Spleen (tissue), 7 donors: Measurements from ENCODE around the gene ZNHIT2.

Experiments
- POLR2A ChIP-seq, 3 donors: fragments of 450-650 bp; IDR thresholded peaks; one replicate each; pipeline ENCODE4 v1.5.1; 2017; ENCODE audit warnings: antibody characterized with exemption in 3 of 3, mild to moderate bottlenecking in 1 of 3
- POLR2AphosphoS5 ChIP-seq, 3 donors: sonication (generic); formaldehyde crosslinking; IDR thresholded peaks; one replicate each; pipeline ENCODE4 v1.5.1; 2017; ENCODE audit warnings: antibody characterized with exemption in 3 of 3
- TF ChIP-seq, protein P1 (sequence below), 11 experiments: fragments of 200-600 bp in 7 of 11; fragments of 450-650 bp in 4 of 11; sonication (generic) in 4 of 11; IDR thresholded peaks in 8 of 11; conservative IDR thresholded peaks in 3 of 11; 1 replicate in 7 of 11; 2 replicates in 4 of 11; pipeline versions ENCODE4 v1.4.0 to v1.8.0; 2016 to 2021; ENCODE audit warnings: antibody characterized with exemption in 11 of 11, inconsistent platforms in 4 of 11, mild to moderate bottlenecking in 1 of 11
- donor health status: DM: no; HTN: no; CAD: no; lungs with moderate emphysema.
- donor health status: DM: no; HTN: no; CAD: no.
- donor health status: DM: no; HTN: no; CAD: no.

DNA sequence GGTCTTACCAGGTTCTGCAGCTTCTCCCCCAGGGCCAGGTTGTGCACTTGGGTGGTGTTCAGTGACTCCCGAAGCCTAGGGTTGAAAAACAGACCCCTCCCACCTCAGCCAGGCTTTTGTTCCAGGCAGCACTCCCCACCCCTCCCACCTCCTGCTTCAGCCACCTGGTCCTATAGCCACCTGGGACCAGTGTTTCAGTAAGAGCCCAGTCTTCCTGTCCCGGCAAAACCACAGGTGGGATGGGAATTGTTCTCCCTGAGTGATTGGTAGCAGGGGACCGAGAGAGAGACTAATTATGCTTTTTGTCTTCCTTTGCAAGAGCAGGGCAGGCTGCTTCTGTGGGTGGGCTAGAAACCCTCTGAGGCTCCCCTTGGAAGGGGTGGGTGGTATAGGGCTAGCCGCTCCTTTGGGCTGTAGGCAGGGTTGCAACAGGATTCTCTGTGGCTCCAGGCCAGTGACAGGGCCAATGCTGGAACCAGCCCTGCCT is 50.7 kb downstream of the ZNHIT2 start:
- TF ChIP-seq POLR2A (IDR thresholded peaks at IDR 0.05) (no peak), POLR2AphosphoS5 (IDR thresholded peaks at IDR 0.05) (no peak)
- TF ChIP-seq, protein P1, sequence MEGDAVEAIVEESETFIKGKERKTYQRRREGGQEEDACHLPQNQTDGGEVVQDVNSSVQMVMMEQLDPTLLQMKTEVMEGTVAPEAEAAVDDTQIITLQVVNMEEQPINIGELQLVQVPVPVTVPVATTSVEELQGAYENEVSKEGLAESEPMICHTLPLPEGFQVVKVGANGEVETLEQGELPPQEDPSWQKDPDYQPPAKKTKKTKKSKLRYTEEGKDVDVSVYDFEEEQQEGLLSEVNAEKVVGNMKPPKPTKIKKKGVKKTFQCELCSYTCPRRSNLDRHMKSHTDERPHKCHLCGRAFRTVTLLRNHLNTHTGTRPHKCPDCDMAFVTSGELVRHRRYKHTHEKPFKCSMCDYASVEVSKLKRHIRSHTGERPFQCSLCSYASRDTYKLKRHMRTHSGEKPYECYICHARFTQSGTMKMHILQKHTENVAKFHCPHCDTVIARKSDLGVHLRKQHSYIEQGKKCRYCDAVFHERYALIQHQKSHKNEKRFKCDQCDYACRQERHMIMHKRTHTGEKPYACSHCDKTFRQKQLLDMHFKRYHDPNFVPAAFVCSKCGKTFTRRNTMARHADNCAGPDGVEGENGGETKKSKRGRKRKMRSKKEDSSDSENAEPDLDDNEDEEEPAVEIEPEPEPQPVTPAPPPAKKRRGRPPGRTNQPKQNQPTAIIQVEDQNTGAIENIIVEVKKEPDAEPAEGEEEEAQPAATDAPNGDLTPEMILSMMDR (IDR thresholded peaks at IDR 0.05 in 8 of 11, conservative IDR thresholded peaks at IDR 0.05 in 3 of 11): no peak
